Measurements from ENCODE around the gene SLC24A3.

SLC24A3 gene

GRCh38 chr20:19271879-19272651 is 59.6 kb downstream of the SLC24A3 start:
- no peak for DNase-seq (ENCODE audit: low read depth)

GRCh38 chr20:19272976-19273654 is 60.7 kb downstream of the SLC24A3 start:
- no peak for DNase-seq (ENCODE audit: low read depth)

GRCh38 chr20:19274001-19274400 is 61.6 kb downstream of the SLC24A3 start:
- no peak for DNase-seq (ENCODE audit: low read depth)

- DNase-seq (ENCODE audit: low read depth) = no peak
Observed at GRCh38 chr20:19274412-19275015, 62.1 kb downstream of the SLC24A3 start.

- DNase-seq (ENCODE audit: low read depth) = no peak
Observed at GRCh38 chr20:19275038-19275629, 62.7 kb downstream of the SLC24A3 start.

- no peak for DNase-seq (ENCODE audit: low read depth)
Observed at GRCh38 chr20:19275630-19276071, 63.2 kb downstream of the SLC24A3 start.

- DNase-seq (ENCODE audit: low read depth) = no peak
Observed at GRCh38 chr20:19277381-19277780, 64.9 kb downstream of the SLC24A3 start.

GRCh38 chr20:19283490-19284025 is 71.1 kb downstream of the SLC24A3 start:
- DNase-seq (ENCODE audit: low read depth) = no peak

- no peak for DNase-seq (ENCODE audit: low read depth)
Observed at GRCh38 chr20:19284400-19285178, 72.1 kb downstream of the SLC24A3 start.

GRCh38 chr20:19285436-19285835 is 73.0 kb downstream of the SLC24A3 start:
- DNase-seq (ENCODE audit: low read depth) = no peak

GRCh38 chr20:19288061-19288460 is 75.6 kb downstream of the SLC24A3 start:
- no peak for DNase-seq (ENCODE audit: low read depth)

- no peak for DNase-seq (ENCODE audit: low read depth)
Observed at GRCh38 chr20:19288636-19289035, 76.2 kb downstream of the SLC24A3 start.

GRCh38 chr20:19289451-19289850 is 77.0 kb downstream of the SLC24A3 start:
- no peak for DNase-seq (ENCODE audit: low read depth)

- DNase-seq (ENCODE audit: low read depth) = no peak
Observed at GRCh38 chr20:19291024-19291817, 78.8 kb downstream of the SLC24A3 start.

- DNase-seq (ENCODE audit: low read depth) = no peak
Observed at GRCh38 chr20:19291818-19292132, 79.3 kb downstream of the SLC24A3 start.

- DNase-seq (ENCODE audit: low read depth) = no peak
Observed at GRCh38 chr20:19292254-19292653, 79.8 kb downstream of the SLC24A3 start.

GRCh38 chr20:19295076-19295475 is 82.6 kb downstream of the SLC24A3 start:
- DNase-seq (ENCODE audit: low read depth) = no peak

- no peak for DNase-seq (ENCODE audit: low read depth)
Observed at GRCh38 chr20:19298652-19299051, 86.2 kb downstream of the SLC24A3 start.

GRCh38 chr20:19300395-19300794 is 88.0 kb downstream of the SLC24A3 start:
- no peak for DNase-seq (ENCODE audit: low read depth)

GRCh38 chr20:19301142-19301541 is 88.7 kb downstream of the SLC24A3 start:
- DNase-seq (ENCODE audit: low read depth) = no peak

- DNase-seq (ENCODE audit: low read depth) = no peak
Observed at GRCh38 chr20:19301843-19302242, 89.4 kb downstream of the SLC24A3 start.
